GM12878 (cell line): ENCODE results near the gene RFPL1. TPM values are rescaled to one million over a fixed set of nuclear protein-coding genes. Genes with fewer than 3 reads are reported as not detected.

Experiments
- ATAC-seq: fragments of 200-7000 bp; cut with Tn5 transposase; 3 replicates; pipeline ENCODE4 v1.9.1; 2020; ENCODE audit warnings: mild to moderate bottlenecking, moderate library complexity
- BruUV-seq: library from RNA; stranded (reverse); fragments of 400-500 nt; replicated peaks from 2 replicates; lab custom pipeline; 2021; lab: Mats Ljungman, UMichigan
- CTCF ChIA-PET: fragments of 300-600 bp; sonication (Branson Sonifier 250); formaldehyde crosslinking; extraction: SDS; loops from one replicate; lab custom pipeline; 2021; ENCODE audit warnings: inconsistent platforms; lab: Yijun Ruan, JAX
- POLR2A ChIA-PET: fragments of 350-600 bp; formaldehyde crosslinking; extraction: SDS; loops from one replicate; lab custom pipeline; 2021; ENCODE audit warnings: inconsistent platforms; lab: Charles Lee
- RAD21 ChIA-PET: fragments of 300-600 bp; sonication (Branson Sonifier 250); formaldehyde crosslinking; loops from one replicate; lab custom pipeline; 2023; ENCODE audit warnings: antibody characterized with exemption; ENCODE audit not compliant: unreplicated experiment; lab: Charles Lee
- SMC1A ChIA-PET: fragments of 300-600 bp; sonication (Branson Sonifier 250); formaldehyde crosslinking; loops from one replicate; lab custom pipeline; 2023; ENCODE audit not compliant: unreplicated experiment, uncharacterized antibody; lab: Charles Lee
- DNase-seq: peaks from one replicate; pipeline ENCODE4 v3.0.0-alpha.2; 2011; ENCODE audit warnings: low read depth, low spot score
- FAIRE-seq: peaks from 3 replicates; lab custom pipeline; 2011; peaks lifted over from hg19 to GRCh38; lab: Jason Lieb, UNC
- H2AFZ ChIP-seq: 2 replicates; pipeline ENCODE4 v1.6.0; 2011; ENCODE audit warnings: low read depth, low read length, control low read depth; ENCODE audit not compliant: control insufficient read depth
- H3K27ac ChIP-seq: 2 replicates; pipeline ENCODE4 v1.5.1; 2011; ENCODE audit warnings: control low read depth; ENCODE audit not compliant: control insufficient read depth, insufficient read depth
- H3K27me3 ChIP-seq, 2 experiments: replicated peaks in 1 of 2; 2 replicates each; pipeline versions ENCODE4 v1.6.0 to v1.6.1; 2011; ENCODE audit warnings: low read length in 1 of 2; ENCODE audit not compliant: control insufficient read depth in 2 of 2, insufficient read depth in 2 of 2
- H3K36me3 ChIP-seq, 2 experiments: 2 replicates each; pipeline ENCODE4 v1.5.1; 2011; ENCODE audit warnings: low read length in 1 of 2; ENCODE audit not compliant: control insufficient read depth in 2 of 2, insufficient read depth in 2 of 2
- H3K4me1 ChIP-seq: 2 replicates; pipeline ENCODE4 v1.6.1; 2011; ENCODE audit warnings: mild to moderate bottlenecking, low read length, moderate library complexity, mixed read lengths; ENCODE audit not compliant: control insufficient read depth, insufficient read depth
- H3K4me2 ChIP-seq: 2 replicates; pipeline ENCODE4 v1.6.0; 2011; ENCODE audit warnings: control low read depth; ENCODE audit not compliant: control insufficient read depth, insufficient read depth
- H3K4me3 ChIP-seq: fragments of 200-600 bp; sonication (generic); 2 replicates; pipeline ENCODE4 v1.5.1; 2016
- H3K79me2 ChIP-seq: 2 replicates; pipeline ENCODE4 v1.6.0; 2011; ENCODE audit warnings: low read length; ENCODE audit not compliant: control insufficient read depth, insufficient read depth
- H3K9ac ChIP-seq: 2 replicates; pipeline ENCODE4 v1.8.0; 2011; ENCODE audit warnings: low read length, control low read depth, mixed read lengths; ENCODE audit not compliant: control insufficient read depth, insufficient read depth
- H3K9me3 ChIP-seq: replicated peaks from 3 replicates; pipeline ENCODE4 v1.5.1; 2011; ENCODE audit warnings: mild to moderate bottlenecking, low read length; ENCODE audit not compliant: control insufficient read depth, insufficient read depth
- H4K20me1 ChIP-seq: 2 replicates; pipeline ENCODE4 v1.6.0; 2011; ENCODE audit not compliant: control insufficient read depth, insufficient read depth
- CREB1 ChIP-seq: IDR thresholded peaks from 2 replicates; pipeline ENCODE4 v1.6.1; 2012; ENCODE audit warnings: low read depth, mild to moderate bottlenecking, inconsistent platforms
- CREM ChIP-seq: IDR thresholded peaks from 2 replicates; pipeline ENCODE4 v1.6.1; 2014; ENCODE audit warnings: antibody characterized with exemption, low read depth
- HCFC1 ChIP-seq: fragments of 150-350 bp; IDR thresholded peaks from 2 replicates; pipeline ENCODE4 v1.6.1; 2014; ENCODE audit warnings: low read length
- NFYB ChIP-seq: IDR thresholded peaks from 2 replicates; pipeline ENCODE4 v1.6.1; 2011; ENCODE audit warnings: low read depth, mild to moderate bottlenecking, low read length, improper control_type of control experiment, moderate library complexity; ENCODE audit not compliant: insufficient read depth
- NKRF ChIP-seq: fragments of 450-650 bp; conservative IDR thresholded peaks from 2 replicates; pipeline ENCODE4 v1.6.1; 2017; ENCODE audit warnings: mild to moderate bottlenecking, moderate library complexity
- PBX3 ChIP-seq: IDR thresholded peaks from 2 replicates; pipeline ENCODE4 v1.6.1; 2011; ENCODE audit warnings: mild to moderate bottlenecking, low read depth, low read length, moderate library complexity; ENCODE audit not compliant: insufficient replicate concordance
- PKNOX1 ChIP-seq: fragments of 450-650 bp; IDR thresholded peaks from 2 replicates; pipeline ENCODE4 v1.6.1; 2016; ENCODE audit warnings: mild to moderate bottlenecking
- RELB ChIP-seq: fragments of 450-650 bp; IDR thresholded peaks from 2 replicates; pipeline ENCODE4 v1.6.1; 2017; ENCODE audit warnings: low read depth, mild to moderate bottlenecking, moderate library complexity
- SIX5 ChIP-seq: IDR thresholded peaks from 2 replicates; pipeline ENCODE4 v1.6.1; 2011; ENCODE audit warnings: mild to moderate bottlenecking, low read depth, low read length, moderate library complexity; ENCODE audit not compliant: severe bottlenecking
- ZNF687 ChIP-seq: fragments of 450-650 bp; IDR thresholded peaks from 2 replicates; pipeline ENCODE4 v1.6.1; 2017; ENCODE audit warnings: mild to moderate bottlenecking, moderate library complexity
- WGBS: methylation state at CpG from one replicate; pipeline ENCODE4 v1.1.6; 2016; ENCODE audit warnings: low lambda C conversion rate; ENCODE audit not compliant: insufficient replicate concordance, insufficient coverage; ENCODE audit errors: missing lambda C conversion rate; 5-methylcytosine and 5-hydroxymethylcytosine counted together
- in situ Hi-C: fragments of 300-500 bp; cut with MboI; formaldehyde crosslinking; loops from 9 replicates; pipeline ENCODE4 v1.14.3; 2018; ENCODE audit warnings: mixed read lengths
- intact Hi-C: fragments of 100-400 bp; cut with micrococcal nuclease; formaldehyde crosslinking; loops from one replicate; pipeline ENCODE4 v1.14.2; 2022; ENCODE audit not compliant: unreplicated experiment
- polyA plus RNA-seq, 11 experiments: library from polyadenylated mRNA; depleted of rRNA in 4 of 11; unstranded in 6 of 11; stranded (reverse) in 5 of 11; fragments of >200 nt; fragmentation: Nextera tagmentation in 4 of 11; fragmentation: Illumina TruSeq in 1 of 11; extraction: Ambion mirVana in 4 of 11; extraction: Trizol in 1 of 11; gene quantifications; 1 replicate in 1 of 11; 2 replicates in 10 of 11; pipeline versions ENCODE4 v1.2.1 to v1.2.3, GENCODE V29; 2011 to 2016; ENCODE audit warnings: inconsistent platforms in 2 of 11, missing spikeins in 2 of 11, low read depth in 1 of 11
- total RNA-seq, 4 experiments: library from RNA; depleted of rRNA in 3 of 4; stranded (reverse); fragments of >200 nt in 3 of 4; fragmentation: Illumina TruSeq in 1 of 4; extraction: Trizol in 1 of 4; gene quantifications; 2 replicates each; pipeline versions ENCODE4 v1.2.1 to v1.2.3, GENCODE V29; 2013 to 2021

Gene RFPL1
- total and polyA plus RNA-seq, 10 of the 15 experiments (the other 5 are each of a cell fraction or from before 2014, with no cell fraction given): 0.13 TPM; not detected in 9

- Histone ChIP-seq H4K20me1 (no peaks in the 10 kb centered on the region), H3K4me1 (no peaks in the 10 kb centered on the region), H3K27ac (no peak overlapping the region), H3K9ac (no peak overlapping the region), H3K9me3 (no peaks in the 10 kb centered on the region), H3K4me3 (no peak overlapping the region), H3K79me2 (no peaks in the 10 kb centered on the region), H2AFZ (peak overlapping the region; percentile 85), H3K4me2 (0 out of 2 replicates have a peak overlapping the region, but pooled peaks have one; percentile 17), H3K27me3 (no peaks in the 10 kb centered on the region), H3K36me3 (no peaks in the 10 kb centered on the region)
- DNase-seq (peak; percentile 21), ATAC-seq (peak; percentile 99), FAIRE-seq (peak; percentile 86)
- POLR2A ChIA-PET: no interaction called here
- SMC1A ChIA-PET: no interaction called here
- no TSS peak for BruUV-seq
- RAD21 ChIA-PET: no interaction called here
- CTCF ChIA-PET: interaction anchor here (1.0 to 2.1 kb wide), 4 partner anchors 11 to 66 kb away, joined by 3 to 6 read pairs (median 3); no protein-coding TSS in a partner anchor
- in situ Hi-C loops (no loop called here), intact Hi-C loops (no loop called here)
- WGBS: 9% methylated on average over 4 of the region's 4 CpGs
- peak; percentile 78 for TF ChIP-seq SIX5
- TF ChIP-seq CREB1: 0 out of 2 replicates have a peak, but pooled peaks have one; percentile 54
- peak; percentile 48 for TF ChIP-seq PBX3
- TF ChIP-seq RELB: no peak
- TF ChIP-seq NKRF: no peak
- TF ChIP-seq PKNOX1: peak; percentile 76
- TF ChIP-seq HCFC1: peak; percentile 74
- TF ChIP-seq NFYB: peak; percentile 70
- TF ChIP-seq ZNF687: no peak
- TF ChIP-seq CREM: peak; percentile 23; the same call in 1 of the 2 replicates
Observed at GRCh38 chr22:29457730-29458129, 19.3 kb downstream of the RFPL1 start.
